Panc1 (cell line): ENCODE data around the gene TOLLIP. TPM values are rescaled to one million over a fixed set of nuclear protein-coding genes. Genes with fewer than 3 reads are reported as not detected.
A peak's percentile ranks its signal among the peaks of the same experiment; 100 is the strongest.

Experiments used
- ATAC-seq: fragments of 200-7000 bp; cut with Tn5 transposase; 2 replicates; pipeline ENCODE4 v1.9.1; 2020; ENCODE audit warnings: mild to moderate bottlenecking, moderate library complexity
- BruUV-seq: library from RNA; stranded (reverse); fragments of 400-500 nt; replicated peaks from 2 replicates; lab custom pipeline; 2021; lab: Mats Ljungman, UMichigan
- CTCF ChIA-PET: fragments of 300-600 bp; sonication (Branson Sonifier 250); formaldehyde crosslinking; loops from one replicate; lab custom pipeline; 2022; ENCODE audit warnings: antibody characterized with exemption; lab: Charles Lee
- POLR2A ChIA-PET: fragments of 300-600 bp; sonication (Branson Sonifier 250); formaldehyde crosslinking; loops from one replicate; lab custom pipeline; 2022; ENCODE audit warnings: antibody characterized with exemption; lab: Charles Lee
- DNase-seq: peaks from one replicate; pipeline ENCODE4 v3.0.0-alpha.2; 2010; ENCODE audit warnings: low read depth, low spot score
- H3K27ac ChIP-seq: 2 replicates; pipeline ENCODE4 v1.5.1; 2011; ENCODE audit warnings: mild to moderate bottlenecking, low read length, inconsistent platforms
- H3K27me3 ChIP-seq: fragments of 200-500 bp; sonication (Bioruptor generic); 2 replicates; pipeline ENCODE4 v1.6.0; 2014; ENCODE audit warnings: low read length, inconsistent platforms; ENCODE audit not compliant: control insufficient read depth, insufficient read depth
- H3K36me3 ChIP-seq: fragments of 200-500 bp; sonication (Bioruptor generic); 2 replicates; pipeline ENCODE4 v1.5.1; 2014; ENCODE audit warnings: inconsistent platforms, mild to moderate bottlenecking, low read length, moderate library complexity; ENCODE audit not compliant: control insufficient read depth, insufficient read depth
- H3K4me1 ChIP-seq: 2 replicates; pipeline ENCODE4 v1.5.1; 2011; ENCODE audit warnings: inconsistent platforms, mild to moderate bottlenecking, low read length, moderate library complexity; ENCODE audit not compliant: control insufficient read depth, insufficient read depth
- H3K4me3 ChIP-seq, 2 experiments: 2 replicates each; pipeline ENCODE4 v1.5.1; 2011 to 2012; ENCODE audit warnings: low read depth in 2 of 2, low read length in 2 of 2, mild to moderate bottlenecking in 2 of 2, inconsistent platforms in 1 of 2, moderate library complexity in 1 of 2
- H3K9me3 ChIP-seq: fragments of 200-500 bp; sonication (Bioruptor generic); 2 replicates; pipeline ENCODE4 v1.5.1; 2014; ENCODE audit warnings: low read depth, mild to moderate bottlenecking, inconsistent platforms, low read length, moderate library complexity; ENCODE audit not compliant: control insufficient read depth, insufficient read depth
- CTCF ChIP-seq: fragments of 450-650 bp; IDR thresholded peaks from 2 replicates; pipeline ENCODE4 v1.5.1; 2017; ENCODE audit warnings: mild to moderate bottlenecking
- POLR2AphosphoS5 ChIP-seq: IDR thresholded peaks from 2 replicates; pipeline ENCODE4 v1.6.1; 2012; ENCODE audit warnings: mild to moderate bottlenecking, low read depth, low read length, moderate library complexity
- REST ChIP-seq, 2 experiments: IDR thresholded peaks; 2 replicates each; pipeline ENCODE4 v1.6.1; 2011 to 2012; ENCODE audit warnings: low read depth in 2 of 2, control low read depth in 1 of 2, low read length in 1 of 2, mild to moderate bottlenecking in 1 of 2, moderate library complexity in 1 of 2; ENCODE audit not compliant: insufficient read depth in 1 of 2
- SIN3A ChIP-seq: IDR thresholded peaks from 2 replicates; pipeline ENCODE4 v1.6.1; 2012; ENCODE audit warnings: low read depth, mild to moderate bottlenecking, low read length, moderate library complexity, borderline replicate concordance; ENCODE audit not compliant: insufficient read depth
- TCF7L2 ChIP-seq: IDR thresholded peaks from 2 replicates; pipeline ENCODE4 v1.6.1; 2011; ENCODE audit warnings: mild to moderate bottlenecking, low read depth, low read length, inconsistent platforms
- in situ Hi-C: cut with HindIII; loops from 2 replicates; pipeline ENCODE4 v1.10.0; 2016; ENCODE audit warnings: low sequenced_read_pairs, low pct_unique_long_range_greater_than_20kb
- intact Hi-C: fragments of 100-400 bp; cut with micrococcal nuclease; formaldehyde crosslinking; loops from one replicate; pipeline ENCODE4 v1.10.0; 2022; ENCODE audit not compliant: unreplicated experiment
- total RNA-seq: library from RNA; stranded (reverse); gene quantifications from one replicate; pipeline ENCODE4 v1.2.1, GENCODE V29; 2021; ENCODE audit not compliant: unreplicated experiment

Gene TOLLIP
- total RNA-seq, 1 experiment from 2014 or later = 141 TPM

DNA sequence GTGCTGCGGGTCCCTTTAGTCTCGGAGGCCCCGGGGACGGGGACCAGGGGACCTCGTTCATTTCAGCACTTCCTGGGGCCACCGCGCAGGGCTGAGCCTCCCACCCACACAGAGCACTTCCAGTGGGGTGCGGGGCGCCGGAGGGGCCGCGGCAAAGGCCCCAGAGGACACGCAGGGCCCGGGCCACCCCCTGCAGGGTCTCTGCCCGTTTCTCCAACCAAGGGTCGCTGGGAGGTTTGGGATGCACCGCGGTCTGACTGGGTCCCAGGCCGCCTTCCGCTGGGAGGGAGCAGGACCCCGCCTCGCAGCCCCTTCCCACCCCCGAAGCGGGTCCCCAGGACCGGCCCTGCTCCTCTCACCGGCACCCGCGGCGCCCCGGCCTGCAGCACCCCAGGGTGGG, 37.5 kb downstream of the TOLLIP start:
- ChIA-PET POLR2A (interaction anchor here (0.7 kb wide), 1 partner anchor 114 kb away, joined by 3 read pairs; the partner anchor contains the start of gene MUC5AC), CTCF (no interaction called here)
- Histone ChIP-seq H3K4me3 (no peak overlapping the region), H3K36me3 (peaks cover 7% of the 10 kb centered on the region), H3K27ac (no peak overlapping the region), H3K4me1 (no peaks in the 10 kb centered on the region), H3K27me3 (no peaks in the 10 kb centered on the region), H3K9me3 (no peaks in the 10 kb centered on the region)
- TF ChIP-seq TCF7L2 (no peak), POLR2AphosphoS5 (no peak)
- DNase-seq (no peak), ATAC-seq (no peak)
- intact Hi-C loops = no loop called here
- in situ Hi-C loops = no loop called here
- no TSS peak for BruUV-seq

- intact Hi-C loops = no loop called here
- no peak overlapping the region for H3K4me3 ChIP-seq
- ChIA-PET POLR2A (interaction anchor here (0.7 kb wide), 1 partner anchor 114 kb away, joined by 3 read pairs; the partner anchor contains the start of gene MUC5AC), CTCF (no interaction called here)
- no peak for TF ChIP-seq REST (IDR thresholded peaks at IDR 0.05; ENCODE audit: insufficient read depth in 1 of 2, low read depth in 2 of 2, low read length in 1 of 2)
- no peak for TF ChIP-seq TCF7L2
- TF ChIP-seq SIN3A = no peak
- TF ChIP-seq POLR2AphosphoS5 = no peak; the same call in 1 of the 2 replicates
- TF ChIP-seq CTCF = no peak
- BruUV-seq = no TSS peak
- DNase-seq = no peak
- H3K4me1 ChIP-seq = no peaks in the 10 kb centered on the region
- no peak for ATAC-seq
- no peaks in the 10 kb centered on the region for H3K27me3 ChIP-seq
- in situ Hi-C loops = no loop called here
- no peak overlapping the region for H3K27ac ChIP-seq
- H3K9me3 ChIP-seq = no peaks in the 10 kb centered on the region
- H3K36me3 ChIP-seq = peaks cover 7% of the 10 kb centered on the region
Measured at GRCh38 chr11:1271406-1271805, 38.0 kb downstream of the TOLLIP start.

DNA sequence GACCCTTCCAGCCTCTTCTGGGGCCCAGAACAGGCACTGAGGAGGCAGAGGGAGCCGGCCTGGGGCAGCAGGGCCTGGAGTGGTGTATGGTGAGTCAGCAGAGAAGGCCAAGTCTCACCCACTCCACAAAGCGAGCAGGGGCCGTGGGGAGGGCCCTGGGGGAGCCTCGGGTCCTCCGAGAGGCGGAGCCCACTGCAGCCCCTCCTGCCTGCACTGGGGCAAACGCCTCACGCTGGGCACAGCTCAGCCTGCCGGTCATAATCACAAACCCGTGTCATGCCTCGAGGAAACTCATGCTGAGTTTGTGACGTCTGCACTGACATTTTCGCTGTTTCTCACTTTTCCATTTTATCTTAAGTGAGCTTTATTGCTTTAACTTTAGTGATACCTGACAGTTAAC, 38.4 kb downstream of the TOLLIP start:
- peak; percentile 49; the same call in 1 of the 2 replicates for ATAC-seq
- POLR2A ChIA-PET = interaction anchor here (0.7 kb wide), 1 partner anchor 113 kb away, joined by 3 read pairs; the partner anchor contains the start of gene MUC5AC
- intact Hi-C loops = no loop called here

More for the DNA sequence above, 38.4 kb downstream of the TOLLIP start:
- Histone ChIP-seq H3K4me1 (no peaks in the 10 kb centered on the region), H3K9me3 (no peaks in the 10 kb centered on the region), H3K4me3 (no peak overlapping the region), H3K27me3 (no peaks in the 10 kb centered on the region), H3K36me3 (peaks cover 7% of the 10 kb centered on the region), H3K27ac (no peak overlapping the region)
- CTCF ChIA-PET = no interaction called here
- in situ Hi-C loops = no loop called here
- no TSS peak for BruUV-seq
- no peak for DNase-seq
- no peak for TF ChIP-seq SIN3A
- no peak for TF ChIP-seq TCF7L2
- TF ChIP-seq CTCF = no peak
- no peak for TF ChIP-seq REST (IDR thresholded peaks at IDR 0.05; ENCODE audit: insufficient read depth in 1 of 2, low read depth in 2 of 2, low read length in 1 of 2)
- no peak for TF ChIP-seq POLR2AphosphoS5
